ENCODE data around the gene SLFNL1.

DNA sequence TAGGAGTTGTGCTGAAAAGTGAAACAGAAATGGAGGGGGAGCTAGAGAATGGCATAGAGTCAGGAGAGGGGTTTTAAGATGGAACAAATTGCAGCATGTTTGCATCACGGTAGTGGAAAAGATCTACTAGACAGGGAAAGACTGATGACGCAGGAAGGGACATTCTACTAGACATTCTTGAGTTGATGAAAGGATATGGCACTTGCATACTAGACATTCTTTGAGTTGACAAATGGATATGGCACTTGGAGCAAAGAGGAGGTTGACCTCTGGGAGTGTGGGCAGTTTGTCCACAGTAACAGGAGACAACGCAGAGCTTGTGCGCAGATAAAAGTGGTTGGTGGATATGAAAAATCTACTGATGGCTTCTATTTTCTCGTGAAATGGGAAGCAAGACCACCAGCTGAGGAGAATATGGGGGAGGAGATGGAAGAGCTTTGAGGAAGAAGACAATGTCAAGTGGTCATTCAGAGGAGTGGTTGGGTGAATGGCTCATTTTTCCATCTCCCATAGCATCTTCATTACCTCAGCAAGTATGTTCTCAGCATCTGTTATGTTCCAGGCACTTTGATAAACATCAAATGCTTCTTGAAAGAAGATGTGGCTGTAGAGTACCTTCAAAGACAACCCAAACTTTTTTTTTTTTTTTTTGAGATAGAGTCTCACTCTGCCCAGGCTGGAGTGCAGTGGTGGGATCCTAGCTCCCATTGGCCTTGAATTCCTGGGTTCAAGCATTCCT, 44.4 kb downstream of the SLFNL1 start:
- TF ChIP-seq, protein P1, sequence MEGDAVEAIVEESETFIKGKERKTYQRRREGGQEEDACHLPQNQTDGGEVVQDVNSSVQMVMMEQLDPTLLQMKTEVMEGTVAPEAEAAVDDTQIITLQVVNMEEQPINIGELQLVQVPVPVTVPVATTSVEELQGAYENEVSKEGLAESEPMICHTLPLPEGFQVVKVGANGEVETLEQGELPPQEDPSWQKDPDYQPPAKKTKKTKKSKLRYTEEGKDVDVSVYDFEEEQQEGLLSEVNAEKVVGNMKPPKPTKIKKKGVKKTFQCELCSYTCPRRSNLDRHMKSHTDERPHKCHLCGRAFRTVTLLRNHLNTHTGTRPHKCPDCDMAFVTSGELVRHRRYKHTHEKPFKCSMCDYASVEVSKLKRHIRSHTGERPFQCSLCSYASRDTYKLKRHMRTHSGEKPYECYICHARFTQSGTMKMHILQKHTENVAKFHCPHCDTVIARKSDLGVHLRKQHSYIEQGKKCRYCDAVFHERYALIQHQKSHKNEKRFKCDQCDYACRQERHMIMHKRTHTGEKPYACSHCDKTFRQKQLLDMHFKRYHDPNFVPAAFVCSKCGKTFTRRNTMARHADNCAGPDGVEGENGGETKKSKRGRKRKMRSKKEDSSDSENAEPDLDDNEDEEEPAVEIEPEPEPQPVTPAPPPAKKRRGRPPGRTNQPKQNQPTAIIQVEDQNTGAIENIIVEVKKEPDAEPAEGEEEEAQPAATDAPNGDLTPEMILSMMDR (IDR thresholded peaks at IDR 0.05), result no peak
- no peak for TF ChIP-seq EZH2 (IDR thresholded peaks at IDR 0.05; ENCODE audit: borderline replicate concordance, insufficient read depth, low read depth, low read length, poor library complexity, severe bottlenecking)

Data from B cell (primary cell).